A204.1 (cell line): Measurements from ENCODE around the gene KCNJ16.

ENCODE experiments used
- FAIRE-seq: peaks from 2 replicates; lab custom pipeline; 2012; peaks lifted over from hg19 to GRCh38; lab: Jason Lieb, UNC

Gene KCNJ16

GRCh38 chr17:70074956-70075355 is at the start of gene KCNJ16:
Gene KCNJ16 (plus strand): TSS chr17:70075225. CDS start chr17:70132088, 56,863 bp downstream.
- FAIRE-seq: no peak

- no peak for FAIRE-seq
Measured at GRCh38 chr17:70028397-70028796, 46.6 kb upstream of the KCNJ16 start.

GRCh38 chr17:70028978-70029767 is 45.9 kb upstream of the KCNJ16 start:
- no peak for FAIRE-seq

- no peak for FAIRE-seq
Measured at GRCh38 chr17:70030371-70030770, 44.7 kb upstream of the KCNJ16 start.

GRCh38 chr17:70031341-70031740 is 43.7 kb upstream of the KCNJ16 start:
- FAIRE-seq: no peak

- FAIRE-seq: no peak
Measured at GRCh38 chr17:70033165-70033564, 41.9 kb upstream of the KCNJ16 start.

GRCh38 chr17:70034158-70034557 is 40.9 kb upstream of the KCNJ16 start:
- FAIRE-seq: no peak

- no peak for FAIRE-seq
Measured at GRCh38 chr17:70037498-70037897, 37.5 kb upstream of the KCNJ16 start.

- FAIRE-seq: no peak
Measured at GRCh38 chr17:70040336-70040735, 34.7 kb upstream of the KCNJ16 start.

GRCh38 chr17:70041061-70041460 is 34.0 kb upstream of the KCNJ16 start:
- no peak for FAIRE-seq

- no peak for FAIRE-seq
Measured at GRCh38 chr17:70041540-70041939, 33.5 kb upstream of the KCNJ16 start.

- peak; percentile 53 for FAIRE-seq
Measured at GRCh38 chr17:70045780-70046179, 29.2 kb upstream of the KCNJ16 start.

- no peak for FAIRE-seq
Measured at GRCh38 chr17:70047619-70048419, 27.2 kb upstream of the KCNJ16 start.

GRCh38 chr17:70049801-70050591 is 25.0 kb upstream of the KCNJ16 start:
- FAIRE-seq: no peak

- FAIRE-seq: no peak
Measured at GRCh38 chr17:70050931-70051330, 24.1 kb upstream of the KCNJ16 start.

- no peak for FAIRE-seq
Measured at GRCh38 chr17:70053241-70054234, 21.5 kb upstream of the KCNJ16 start.

GRCh38 chr17:70055000-70055399 is 20.0 kb upstream of the KCNJ16 start:
- FAIRE-seq: no peak

- FAIRE-seq: no peak
Measured at GRCh38 chr17:70059071-70059470, 16.0 kb upstream of the KCNJ16 start.

- no peak for FAIRE-seq
Measured at GRCh38 chr17:70059649-70060048, 15.4 kb upstream of the KCNJ16 start.

GRCh38 chr17:70060415-70060814 is 14.6 kb upstream of the KCNJ16 start:
- no peak for FAIRE-seq

- no peak for FAIRE-seq
Measured at GRCh38 chr17:70067134-70067533, 7.9 kb upstream of the KCNJ16 start.
